Kidney (tissue), 14 donors: ENCODE measurements around the gene FN1. TPM values are rescaled to one million over a fixed set of nuclear protein-coding genes. Genes with fewer than 3 reads are reported as not detected.

Source experiments
- DNase-seq, 5 donors: peaks; one replicate each; pipeline ENCODE4 v3.0.0-alpha.2; 2013 to 2020
- FAIRE-seq: peaks from 2 replicates; lab custom pipeline; 2012; peaks lifted over from hg19 to GRCh38; lab: Jason Lieb, UNC
- H3K27ac ChIP-seq, 2 donors: one replicate each; pipeline ENCODE4 v1.7.0; 2013; ENCODE audit warnings: low read depth in 2 of 2, low read length in 2 of 2, inconsistent platforms in 1 of 2
- H3K27me3 ChIP-seq: one replicate; pipeline ENCODE4 v1.7.1; 2013; ENCODE audit warnings: low read length, inconsistent platforms; ENCODE audit not compliant: control insufficient read depth, insufficient read depth
- H3K36me3 ChIP-seq, 3 donors: one replicate each; pipeline versions ENCODE4 v1.7.0 to v1.7.1; 2013; ENCODE audit warnings: low read length in 3 of 3, control low read depth in 1 of 3, inconsistent platforms in 1 of 3; ENCODE audit not compliant: insufficient read depth in 3 of 3, control insufficient read depth in 2 of 3
- H3K4me1 ChIP-seq, 3 donors: one replicate each; pipeline versions ENCODE4 v1.7.0 to v1.7.1; 2013; ENCODE audit warnings: low read length in 3 of 3, inconsistent platforms in 1 of 3, low read depth in 1 of 3; ENCODE audit not compliant: control insufficient read depth in 2 of 3, insufficient read depth in 2 of 3
- H3K4me3 ChIP-seq, 3 donors: one replicate each; pipeline versions ENCODE4 v1.7.0 to v1.8.1; 2013; ENCODE audit warnings: low read length in 3 of 3, control low read depth in 1 of 3, inconsistent platforms in 1 of 3
- H3K9ac ChIP-seq, 3 donors: one replicate each; pipeline versions ENCODE4 v1.7.0 to v1.7.1; 2013; ENCODE audit warnings: low read length in 3 of 3, control low read depth in 1 of 3, inconsistent platforms in 1 of 3
- H3K9me3 ChIP-seq, 3 donors: one replicate each; pipeline versions ENCODE4 v1.7.0 to v1.7.1; 2013; ENCODE audit warnings: low read length in 3 of 3, control low read depth in 1 of 3, inconsistent platforms in 1 of 3; ENCODE audit not compliant: control insufficient read depth in 2 of 3, insufficient read depth in 1 of 3
- CTCF ChIP-seq: IDR thresholded peaks from 3 replicates; pipeline ENCODE4 v1.5.1; 2012; ENCODE audit warnings: mild to moderate bottlenecking, moderate library complexity, borderline replicate concordance; ENCODE audit not compliant: insufficient read depth; ENCODE audit errors: extremely low read depth
- intact Hi-C: fragments of 100-400 bp; cut with DNase I; formaldehyde crosslinking; loops from one replicate; pipeline ENCODE4 v1.11.1; 2022
- polyA plus RNA-seq: library from polyadenylated mRNA; stranded (reverse); fragments of 350-450 nt; fragmentation: Illumina TruSeq; extraction: RNeasy Lipid Tissue Mini Kit (QIAGEN cat#74804); gene quantifications from one replicate; pipeline ENCODE4 v1.2.3, GENCODE V29; 2014; ENCODE audit warnings: low read depth, low replicate concordance; ENCODE audit not compliant: insufficient read depth
- total RNA-seq: library from RNA; stranded (reverse); fragmentation: NEBNext Ultra II Directional; extraction: Animal tissue kit (Norgen Biotek cat#: 25700); gene quantifications from one replicate; pipeline ENCODE4 v1.2.1, GENCODE V29; 2021
- donor health status: control.
- donor health status: control.
- donor health status: control.
- donor health status: control.
- donor health status: control.
- donor health status: DM: yes; HTN: yes; CAD: no.
- donor health status: Normal renal cell carcinoma (clear cell type).

Gene FN1
- total and polyA plus RNA-seq, 2 donors from 2014 or later, result 92.1 to 289 TPM

GRCh38 chr2:215388002-215388728 lies 47.7 kb downstream of the FN1 start:
- Histone ChIP-seq H3K9me3 (no peaks in the 10 kb centered on the region), H3K27ac (no peak overlapping the region), H3K4me1 (no peaks in the 10 kb centered on the region), H3K4me3 (no peak overlapping the region), H3K36me3 (peaks cover 0 to 3% (median 0%) of the 10 kb centered on the region in 3 donors), H3K27me3 (no peaks in the 10 kb centered on the region), H3K9ac (no peak overlapping the region)
- FAIRE-seq, result no peak
- no peak for DNase-seq
- intact Hi-C loops, result no loop called here
- TF ChIP-seq CTCF, result no peak

GRCh38 chr2:215386566-215386965 lies 49.3 kb downstream of the FN1 start:
- intact Hi-C loops, result no loop called here
- no peaks in the 10 kb centered on the region for H3K9me3 ChIP-seq
- no peak overlapping the region for H3K9ac ChIP-seq
- H3K4me3 ChIP-seq, result no peak overlapping the region
- no peak for TF ChIP-seq CTCF
- FAIRE-seq (no peak), DNase-seq (no peak)
- no peak overlapping the region for H3K27ac ChIP-seq
- H3K36me3 ChIP-seq, result peaks cover 0 to 3% (median 0%) of the 10 kb centered on the region in 3 donors
- H3K27me3 ChIP-seq, result no peaks in the 10 kb centered on the region
- H3K4me1 ChIP-seq, result no peaks in the 10 kb centered on the region

- FAIRE-seq, result no peak
- TF ChIP-seq CTCF, result no peak
- DNase-seq, result no peak
- no peaks in the 10 kb centered on the region for H3K9me3 ChIP-seq
- intact Hi-C loops, result no loop called here
- H3K4me1 ChIP-seq, result no peaks in the 10 kb centered on the region
- no peak overlapping the region for H3K27ac ChIP-seq
- no peaks in the 10 kb centered on the region for H3K27me3 ChIP-seq
- peaks cover 0 to 3% (median 0%) of the 10 kb centered on the region in 3 donors for H3K36me3 ChIP-seq
- no peak overlapping the region for H3K4me3 ChIP-seq
- no peak overlapping the region for H3K9ac ChIP-seq
Observed at GRCh38 chr2:215384710-215385109, 51.2 kb downstream of the FN1 start.
